Measurements from ENCODE around the gene POTEF.
"Not testable (repeated sequence)": the region's sequence is repeated elsewhere in the genome, so short reads cannot be mapped to it uniquely, and the experiment has no call there.

POTEF gene

DNA sequence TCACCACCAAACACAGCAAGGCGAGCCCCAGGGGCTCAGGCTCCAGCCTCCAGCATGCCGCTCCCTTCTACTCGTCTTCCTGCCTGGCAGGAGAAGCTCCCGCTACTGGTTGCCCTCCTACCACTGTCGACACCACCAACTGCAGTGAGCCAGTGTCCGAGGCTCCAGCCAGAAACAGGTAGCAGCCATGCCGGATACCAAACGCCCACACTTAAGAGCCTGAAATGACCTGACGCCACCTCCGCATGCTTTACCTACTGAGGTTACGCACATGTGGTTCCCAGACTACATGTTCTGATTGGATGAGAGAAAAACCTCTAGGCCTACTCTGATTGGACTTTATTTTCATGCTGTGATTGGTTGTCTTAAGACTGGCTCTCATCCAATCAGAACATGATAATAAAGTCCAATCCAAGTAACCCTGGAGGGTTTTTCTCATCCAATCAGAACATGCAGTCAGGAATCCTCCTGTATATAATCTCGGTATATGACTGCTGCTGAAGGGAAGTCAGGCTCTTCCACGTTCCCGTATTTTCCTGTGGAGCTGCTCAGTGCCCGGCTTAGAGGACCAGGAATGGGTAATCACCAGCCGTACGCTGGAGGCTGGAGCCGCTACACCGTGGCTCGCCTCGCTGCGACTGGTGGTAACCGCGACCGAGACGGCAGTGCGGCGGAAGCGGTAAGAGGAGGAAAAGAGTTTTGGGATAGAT, at the start of gene POTEF:
POTEF (minus strand) TSS at position 103 of the 710 bp plus-strand sequence. CDS start 8,707 bp downstream, outside the sequence.
- DNase-seq: not testable (repeated sequence)

DNA sequence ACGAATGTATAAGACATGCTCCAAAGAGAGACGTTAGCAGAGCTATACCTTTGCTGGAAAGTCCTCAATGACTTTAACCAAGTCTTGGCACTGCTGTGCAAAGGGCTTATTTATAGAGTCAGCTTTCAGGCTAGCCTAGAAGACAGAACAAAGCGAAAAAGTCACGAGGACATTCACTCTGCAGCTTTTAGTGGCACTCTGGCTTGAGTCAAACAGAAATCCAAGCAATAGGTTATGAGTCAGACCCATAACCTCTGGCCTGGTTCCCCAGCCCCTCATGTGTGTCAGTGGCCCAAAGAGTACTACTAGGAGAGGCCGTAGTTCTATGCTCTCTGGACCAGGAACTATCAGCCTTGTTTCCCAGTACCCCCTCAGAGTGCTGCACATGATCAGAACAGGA, 45.8 kb upstream of the POTEF start:
- DNase-seq: not testable (repeated sequence)

DNA sequence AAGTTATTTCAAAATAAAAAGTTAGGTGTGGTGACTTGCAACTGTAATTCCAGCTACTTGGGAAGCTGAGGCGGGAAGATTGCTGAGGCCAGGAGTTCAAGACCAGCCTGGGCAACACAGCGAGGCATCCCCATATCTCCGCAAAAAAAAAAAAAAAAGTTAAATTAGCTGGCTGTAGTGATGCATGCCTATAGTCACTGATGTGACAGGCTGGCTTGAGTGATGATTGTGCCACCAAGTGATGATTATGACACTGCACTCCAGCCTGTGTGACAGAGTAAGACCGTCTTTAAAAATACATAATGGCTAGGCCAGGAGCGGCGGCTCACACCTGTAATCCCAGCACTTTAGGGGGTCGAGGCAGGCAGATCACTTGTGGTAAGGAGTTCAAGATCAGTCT, 40.9 kb upstream of the POTEF start:
- DNase-seq: no peak

DNA sequence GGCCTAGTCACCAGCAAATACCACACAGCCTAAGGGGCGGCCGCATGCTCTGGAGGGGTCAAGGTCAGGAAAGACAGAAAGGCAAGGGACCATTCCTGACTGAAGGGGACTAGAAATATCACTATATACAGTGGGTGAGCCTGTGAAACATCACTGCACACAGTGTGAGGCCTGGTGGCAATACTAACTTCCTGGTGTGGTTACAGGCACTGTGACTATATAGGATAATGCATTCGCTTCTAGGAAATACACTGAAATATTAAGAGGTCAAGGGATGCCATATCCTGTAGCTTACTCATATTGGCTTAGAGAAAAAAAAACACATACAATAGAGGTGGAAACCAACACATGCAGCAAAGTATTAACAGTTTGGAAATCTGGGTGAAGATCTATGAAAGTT, 40.1 kb upstream of the POTEF start:
- not testable (repeated sequence) for DNase-seq

DNA sequence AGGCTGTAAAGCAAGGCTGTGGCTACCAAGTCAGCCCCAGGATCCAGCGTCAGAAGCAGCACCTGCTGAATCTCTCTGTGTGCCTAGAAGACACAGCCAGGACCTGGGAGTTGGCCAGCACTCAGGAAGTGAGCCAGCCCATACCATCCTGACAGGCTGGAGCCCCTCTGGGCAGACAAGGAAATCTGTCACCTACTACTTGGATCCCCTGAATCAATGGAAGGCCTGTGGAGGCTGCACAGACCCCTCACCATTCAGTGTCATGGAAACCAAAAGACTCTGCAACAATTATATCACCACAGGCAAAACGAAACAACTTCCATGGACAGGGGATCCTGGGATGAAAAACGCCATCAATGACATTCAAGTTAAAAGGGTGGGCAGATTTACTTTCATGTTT, 37.6 kb upstream of the POTEF start:
- DNase-seq: not testable (repeated sequence)

DNA sequence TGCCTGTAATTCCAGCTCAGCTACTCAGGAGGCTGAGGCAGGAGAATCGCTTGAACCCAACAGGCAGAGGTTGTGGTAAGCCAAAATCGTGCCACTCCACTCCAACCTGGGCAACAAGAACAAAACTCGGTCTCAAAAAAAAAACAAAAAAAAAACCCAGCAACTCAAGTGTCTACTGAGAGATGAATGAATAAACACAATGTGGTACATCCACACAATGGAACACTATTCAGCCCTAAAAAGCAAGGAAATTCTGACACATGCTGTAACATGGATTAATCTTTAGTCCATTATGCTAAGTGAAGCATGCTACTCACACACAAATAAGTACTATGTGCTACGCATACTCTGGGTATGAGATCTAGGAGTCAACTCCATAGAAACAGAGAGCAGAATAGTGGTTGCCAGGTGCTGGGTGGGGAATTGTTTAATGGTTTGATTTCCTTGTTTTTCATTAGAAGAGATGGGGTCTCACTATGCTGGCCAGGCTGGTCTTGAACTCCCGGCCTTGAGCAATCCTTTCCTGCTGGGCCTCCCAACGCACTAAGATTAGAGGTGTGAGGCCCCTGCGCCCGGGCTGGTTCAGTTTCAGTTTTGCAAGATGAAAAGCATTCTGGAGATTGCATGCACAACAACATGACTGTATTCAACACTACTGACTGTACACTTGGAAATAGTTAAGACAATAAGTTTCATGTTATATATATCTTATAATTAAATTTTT, 36.4 kb upstream of the POTEF start:
- no peak for DNase-seq

DNA sequence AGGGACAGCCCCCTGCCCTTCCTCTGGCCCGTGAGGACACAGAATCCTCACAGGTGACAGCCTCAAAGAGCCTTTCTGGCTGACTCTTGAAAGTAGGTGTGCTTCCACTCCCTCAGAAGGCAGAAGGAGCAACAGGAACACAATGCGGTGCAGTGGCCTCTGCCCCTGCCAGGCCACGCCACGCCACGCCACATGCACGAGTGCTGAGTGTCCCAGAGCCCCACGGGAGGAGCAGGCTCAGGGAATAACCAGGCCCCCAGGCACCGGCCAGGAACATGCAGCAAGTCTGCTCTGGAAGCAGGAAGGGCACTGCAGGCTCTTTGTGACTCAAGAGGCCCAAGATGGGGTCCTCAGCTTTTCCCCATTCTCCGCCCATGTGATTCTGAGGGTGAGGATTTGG, 33.9 kb upstream of the POTEF start:
- no peak for DNase-seq

DNA sequence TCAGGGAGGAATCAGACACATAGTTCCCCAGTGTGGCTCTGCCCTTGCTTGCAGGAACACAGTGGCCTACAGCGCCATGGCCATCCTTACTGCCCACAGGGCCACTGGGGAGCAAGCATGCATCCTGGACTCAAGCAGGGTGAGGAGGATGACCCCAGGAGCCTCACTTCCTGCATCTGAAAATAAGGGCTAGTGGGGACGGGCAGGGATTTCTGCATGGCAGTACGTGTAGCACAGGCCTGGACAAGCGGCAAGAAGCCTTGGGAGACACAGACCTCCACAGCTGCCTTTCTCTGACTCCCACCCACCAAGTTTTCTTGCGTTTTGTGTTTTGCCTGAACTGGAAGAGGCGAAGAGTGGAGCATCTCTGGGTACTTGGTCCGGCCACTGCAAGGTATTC, 33.5 kb upstream of the POTEF start:
- not testable (repeated sequence) for DNase-seq

DNA sequence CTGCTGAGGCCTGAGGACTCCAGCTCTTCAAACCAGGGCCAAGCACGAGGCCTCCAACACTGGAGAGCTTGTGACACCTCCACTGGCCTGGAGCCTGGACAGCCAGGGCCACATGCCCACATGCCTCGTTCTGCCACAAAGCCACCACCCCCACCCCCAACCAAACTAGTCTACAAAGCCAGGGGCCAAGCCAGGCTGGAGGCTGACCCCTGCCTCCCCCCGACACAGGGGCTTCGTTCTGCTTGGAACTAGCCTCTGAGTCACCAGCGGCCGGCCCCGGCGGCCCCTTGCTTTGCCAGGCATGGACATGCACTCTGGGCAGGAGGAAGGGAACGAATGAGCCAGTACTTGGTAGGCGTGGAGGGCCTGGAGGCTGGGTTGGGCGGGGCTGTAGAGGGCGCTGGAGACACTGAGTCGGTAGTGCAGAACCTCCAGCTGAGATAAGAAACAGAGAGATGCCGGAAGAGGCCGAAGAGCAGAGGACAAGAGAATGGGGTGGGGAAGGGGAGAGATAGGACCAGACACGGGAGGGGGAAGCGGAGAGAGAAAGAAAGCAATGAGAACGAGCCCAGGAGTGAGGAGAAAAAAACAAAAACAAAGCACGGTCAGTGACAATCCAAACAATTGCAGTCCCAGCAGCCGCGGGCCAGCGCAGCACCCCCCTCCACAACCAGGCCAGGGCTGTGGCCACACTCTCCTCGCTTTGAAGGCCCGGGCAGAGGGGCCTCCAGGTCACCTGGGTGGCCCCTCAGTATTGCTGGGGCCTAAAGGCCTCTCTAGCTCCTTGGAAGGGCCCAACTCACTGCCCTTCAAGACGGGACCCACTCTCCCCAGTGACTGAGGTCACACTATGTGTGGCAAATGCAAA, 32.0 kb upstream of the POTEF start:
- not testable (repeated sequence) for DNase-seq

DNA sequence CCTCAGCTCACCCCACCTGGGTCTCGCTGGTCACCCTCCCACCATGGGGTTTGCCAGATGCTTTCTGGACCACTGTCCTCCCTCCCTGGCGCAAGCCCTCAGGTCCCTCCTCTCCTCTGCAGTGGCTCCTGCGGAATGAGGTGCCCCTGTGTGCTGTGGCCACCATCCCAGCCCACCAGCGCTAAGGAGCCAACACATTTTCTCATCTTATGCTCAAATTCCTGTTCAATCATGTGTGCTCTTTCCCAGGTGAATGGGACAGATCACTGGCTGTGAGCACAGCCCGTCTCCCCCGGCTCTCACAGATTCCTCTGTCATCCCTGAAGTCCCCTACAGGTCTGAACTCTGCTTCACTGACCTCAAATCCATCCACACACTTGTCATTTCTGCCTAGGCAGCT, 31.1 kb upstream of the POTEF start:
- no peak for DNase-seq

DNA sequence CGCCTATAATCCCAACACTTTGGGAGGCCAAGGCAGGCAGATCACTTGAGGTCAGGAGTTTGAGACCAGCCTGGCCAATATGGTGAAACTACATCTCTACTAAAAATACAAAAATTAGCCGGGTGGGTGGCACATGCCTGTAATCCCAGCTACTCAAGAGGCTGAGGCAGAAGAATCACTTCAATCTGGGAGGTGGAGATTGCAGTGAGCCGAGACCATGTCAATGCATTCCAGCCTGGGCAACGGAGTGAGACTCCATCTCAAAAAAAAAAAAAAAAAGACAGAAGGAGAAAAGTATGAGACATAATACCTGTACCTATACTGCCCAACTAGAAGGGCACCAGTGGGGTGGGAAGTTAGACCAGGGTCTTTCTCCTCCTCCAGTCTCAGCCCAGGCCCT, 30.4 kb upstream of the POTEF start:
- DNase-seq: not testable (repeated sequence)

DNA sequence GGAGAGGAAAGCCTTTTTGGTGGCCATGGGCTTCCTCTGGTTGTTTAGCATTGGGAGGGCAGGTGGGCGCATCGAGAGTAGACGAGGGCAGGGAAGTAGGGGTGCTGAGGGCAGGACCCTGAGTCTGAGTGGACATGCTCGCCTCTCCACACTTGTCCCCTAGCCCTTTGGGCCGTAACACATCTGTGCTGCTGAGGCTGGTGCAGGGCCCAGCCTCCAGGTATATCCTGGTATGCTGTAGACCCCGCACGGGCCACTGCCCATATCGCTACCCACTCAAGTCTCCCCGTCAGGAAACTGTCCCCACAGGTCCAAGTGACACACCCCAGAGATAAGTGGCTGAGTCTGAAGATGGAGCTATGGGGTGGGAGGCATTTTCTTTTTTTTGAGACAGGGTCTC, 29.6 kb upstream of the POTEF start:
- no peak for DNase-seq

DNA sequence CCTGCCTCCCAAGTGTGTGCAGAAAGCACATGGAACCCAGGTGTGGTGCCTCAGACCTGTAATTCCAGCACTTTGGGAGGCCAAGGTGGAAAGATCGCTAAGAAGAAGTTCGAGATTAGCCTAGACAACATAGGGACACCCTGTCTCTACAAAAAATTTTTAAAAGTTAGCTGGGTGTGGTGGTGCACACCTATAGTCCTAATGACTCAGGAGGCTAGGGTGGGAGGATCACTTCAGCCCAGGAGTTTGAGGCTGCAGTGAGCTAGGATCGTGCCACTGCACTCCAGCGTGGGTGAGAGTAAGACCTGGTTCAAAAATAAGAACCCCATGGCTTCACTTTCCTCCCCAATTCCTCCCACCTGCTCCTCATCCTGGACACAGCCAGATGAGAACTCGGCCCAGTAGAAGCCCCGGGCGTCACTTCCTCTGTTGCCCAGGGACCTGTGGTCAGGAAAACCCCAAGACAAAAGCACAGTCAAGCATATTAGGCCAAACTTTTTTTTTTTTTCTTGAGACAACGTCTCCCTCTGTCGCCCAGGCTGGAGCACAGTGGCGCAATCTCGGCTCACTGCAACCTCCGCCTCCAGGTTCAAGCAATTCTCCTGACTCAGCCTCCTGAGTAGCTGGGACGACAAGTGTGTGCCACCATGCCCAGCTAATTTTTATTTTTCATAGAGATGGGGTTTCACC, 28.9 kb upstream of the POTEF start:
- DNase-seq: not testable (repeated sequence)

DNA sequence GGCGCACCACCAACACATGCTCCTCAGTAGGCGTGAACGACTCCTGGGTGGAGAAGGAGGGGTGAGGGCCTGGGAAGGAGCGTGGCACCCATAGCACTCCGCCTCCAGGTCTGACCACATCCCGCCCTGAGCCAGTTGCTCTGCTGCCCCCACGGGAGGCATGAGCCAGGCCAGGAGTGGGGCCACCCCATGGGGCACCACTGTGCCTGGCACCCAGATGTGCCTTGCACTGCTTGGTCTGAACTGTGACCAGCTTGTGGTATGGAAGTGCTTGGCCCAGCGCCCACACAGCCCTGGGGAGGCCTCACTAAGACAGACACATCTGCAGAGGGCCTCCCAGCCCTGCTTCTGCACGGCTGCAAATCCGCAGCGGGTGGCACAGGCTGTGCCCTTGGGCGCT, 28.3 kb upstream of the POTEF start:
- DNase-seq: not testable (repeated sequence)

DNA sequence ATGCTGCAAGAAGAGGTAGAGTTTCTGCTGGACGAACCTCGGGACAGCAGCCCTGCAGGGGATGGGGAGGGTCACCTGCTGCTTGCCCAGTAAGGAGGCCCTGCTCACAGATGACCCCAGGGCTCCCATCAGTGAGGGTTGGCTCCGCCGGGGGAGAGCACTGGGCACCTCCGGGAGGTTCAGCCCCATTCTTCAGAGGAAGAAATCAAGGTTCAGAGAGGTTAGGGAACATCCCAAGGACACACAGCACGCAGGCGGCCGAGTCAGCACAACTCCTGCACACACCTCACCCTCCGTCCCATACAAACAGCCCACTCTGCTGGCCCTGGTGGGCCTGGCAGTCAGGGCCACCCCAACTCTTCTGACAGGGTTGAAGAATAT, 27.6 kb upstream of the POTEF start:
- DNase-seq: no peak

DNA sequence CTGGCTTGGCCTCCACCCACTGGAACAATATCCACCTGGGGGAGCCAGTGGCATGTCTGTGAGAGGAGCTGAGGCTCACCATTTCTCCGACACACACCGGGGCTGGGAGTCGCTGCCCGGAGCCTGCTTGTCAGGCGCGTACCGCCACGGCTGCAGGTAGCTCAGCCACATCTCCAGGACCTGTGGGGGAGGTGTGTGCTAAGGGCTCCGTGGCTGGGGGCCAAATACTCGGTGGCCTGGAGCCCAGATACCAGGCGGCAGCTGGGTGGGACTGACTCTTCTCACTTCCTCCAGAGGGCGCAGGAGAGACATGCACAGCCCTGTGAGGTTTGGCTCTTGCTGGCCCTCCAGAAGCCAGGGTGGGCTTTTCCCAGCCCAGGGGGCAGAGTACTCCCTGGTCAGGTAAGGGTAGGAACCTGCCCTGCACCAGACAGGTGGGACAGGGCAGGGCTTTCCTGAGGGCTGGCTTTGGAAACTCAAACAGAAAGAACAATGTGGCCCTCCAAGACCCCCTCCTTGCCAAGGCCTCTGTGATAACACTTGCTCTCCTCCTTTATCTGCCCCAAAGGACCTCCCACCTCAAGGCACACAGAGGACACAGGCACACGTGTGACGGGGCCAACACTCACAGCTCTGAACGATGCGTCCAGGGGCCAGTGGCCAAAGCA, 27.1 kb upstream of the POTEF start:
- DNase-seq: not testable (repeated sequence)

DNA sequence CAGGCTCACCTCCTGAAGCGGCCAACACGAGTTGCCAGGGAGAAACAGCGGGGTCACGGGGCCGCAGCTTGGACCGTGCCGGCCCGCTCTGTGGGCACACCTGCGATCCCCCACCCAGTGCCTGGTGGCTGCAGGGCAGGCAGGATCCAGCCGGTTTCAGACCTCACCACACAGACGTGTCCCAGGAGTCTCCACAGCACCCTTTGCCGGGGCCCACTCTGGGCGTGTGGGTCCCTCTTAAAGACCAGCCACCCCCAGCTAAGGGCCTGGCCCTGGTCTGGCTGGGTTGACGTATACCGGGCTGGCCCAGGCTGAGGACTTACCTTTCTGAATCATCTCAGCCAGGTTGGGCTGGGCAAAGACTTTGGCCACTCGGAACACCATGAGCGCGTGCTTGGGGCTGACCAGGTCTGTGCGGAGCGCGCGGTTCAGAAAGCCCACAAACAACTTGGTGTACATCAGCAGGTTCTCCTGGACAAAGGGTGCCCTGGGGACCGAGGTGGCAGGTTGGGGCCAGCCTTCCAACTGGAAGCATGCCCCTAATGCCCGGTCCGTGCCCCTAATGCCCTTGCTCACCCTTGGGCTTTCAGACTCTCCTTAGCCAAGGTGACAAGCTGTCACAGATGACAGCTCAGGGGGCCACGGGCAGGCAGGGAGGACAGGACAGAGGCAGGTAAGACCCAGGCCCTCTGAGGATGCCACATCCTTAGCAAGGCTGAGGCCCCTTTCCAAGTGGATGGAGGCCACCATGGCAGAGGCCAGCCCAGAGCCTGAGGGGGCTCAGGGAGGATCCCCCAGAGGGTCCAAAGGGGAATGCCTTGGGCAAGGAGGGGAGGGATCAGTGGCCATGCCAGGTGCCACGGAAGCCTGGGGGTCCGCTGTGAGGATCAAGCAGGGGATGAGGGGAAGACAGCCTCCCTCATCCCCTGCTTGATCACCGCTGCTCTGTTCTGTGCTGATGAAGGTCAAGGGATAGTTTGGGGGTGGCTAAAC, 26.0 kb upstream of the POTEF start:
- no peak for DNase-seq

DNA sequence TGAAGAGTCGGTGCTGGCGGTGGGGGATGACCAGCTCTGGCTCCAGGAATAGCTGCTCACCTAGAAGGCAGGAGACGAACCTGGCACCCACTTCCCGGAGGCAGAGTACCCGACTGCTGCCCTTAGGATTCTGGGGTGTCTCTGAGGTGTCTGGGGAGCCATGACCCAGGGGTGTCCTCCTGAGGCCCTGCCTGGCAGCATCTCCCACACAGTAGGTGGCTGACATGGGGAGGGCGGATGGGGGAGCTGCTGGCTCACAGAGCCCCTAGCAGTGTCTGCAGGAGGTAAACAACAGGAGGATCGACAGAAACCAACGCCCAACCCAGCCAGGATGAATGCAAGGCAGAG, 25.4 kb upstream of the POTEF start:
- not testable (repeated sequence) for DNase-seq

DNA sequence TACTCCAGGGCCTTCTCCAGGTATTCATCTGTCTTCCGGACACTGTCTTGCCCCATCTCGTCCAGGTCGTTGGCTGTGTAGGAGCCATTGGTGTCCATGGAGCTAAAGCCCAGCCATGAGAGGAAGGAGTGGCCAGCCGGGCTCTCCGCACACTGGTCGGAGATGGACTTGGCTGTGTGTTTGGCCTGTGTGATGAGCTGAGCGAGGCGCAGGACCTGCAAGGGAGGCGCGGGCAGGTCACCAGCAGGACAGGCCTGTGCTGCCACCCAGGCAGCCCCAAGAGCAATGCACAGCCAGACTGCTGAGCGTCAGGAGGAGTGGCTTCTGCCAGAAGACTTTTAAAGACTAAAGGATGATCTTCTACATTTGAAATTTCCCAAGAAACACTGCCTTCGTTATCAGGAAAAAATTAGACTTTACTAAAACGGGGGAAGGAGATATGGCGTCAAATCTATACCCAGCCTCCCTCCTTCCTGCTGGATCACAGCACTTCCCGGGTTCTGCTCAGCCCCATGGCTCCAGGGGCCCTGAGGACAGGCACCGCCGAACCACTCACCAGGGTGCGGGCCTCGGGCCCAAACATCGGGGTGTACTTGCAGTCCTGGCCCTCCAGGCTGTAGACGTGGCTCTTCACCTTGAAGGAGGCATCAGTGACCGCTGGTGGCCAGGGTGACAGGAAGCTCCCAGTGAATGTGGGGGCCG, 24.9 kb upstream of the POTEF start:
- not testable (repeated sequence) for DNase-seq

DNA sequence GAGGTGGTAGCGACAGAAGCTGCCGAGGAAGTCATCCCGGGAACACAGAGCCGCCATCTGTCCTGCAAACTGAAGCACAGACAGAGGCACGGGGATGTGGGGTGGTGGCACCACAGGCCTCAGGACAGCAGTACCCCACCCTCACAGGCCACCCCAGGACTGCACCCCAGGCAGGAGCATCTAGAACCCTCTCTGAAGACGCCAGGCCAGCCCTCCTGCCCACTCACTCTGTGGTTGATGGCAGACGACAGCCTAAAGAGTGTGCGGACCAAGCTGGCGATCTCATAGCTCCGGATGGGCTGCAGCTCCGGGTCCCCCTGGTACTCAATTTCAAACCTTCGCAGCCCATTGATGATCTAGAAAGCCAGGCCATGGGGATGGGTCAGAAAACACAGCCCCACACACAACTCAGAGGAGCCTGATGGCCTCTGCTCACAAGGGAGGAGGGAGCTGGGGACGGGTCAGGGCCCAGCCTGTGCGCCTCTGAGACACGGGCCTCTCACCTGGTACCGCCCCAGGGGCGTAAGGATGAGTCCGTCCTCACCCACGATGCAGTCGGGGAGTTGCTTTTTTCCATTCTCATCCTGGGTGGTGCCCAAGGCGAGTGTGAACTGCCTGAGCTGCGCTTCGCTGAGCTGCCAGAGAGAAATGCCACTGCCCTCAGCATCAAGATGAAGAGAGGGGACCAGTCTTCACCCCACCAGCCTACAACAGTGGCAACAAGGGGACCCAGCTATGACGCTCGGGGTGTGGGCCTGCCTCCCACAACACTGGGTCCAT, 24.0 kb upstream of the POTEF start:
- DNase-seq: no peak

All from activated CD4-positive, alpha-beta T cell treated with anti-CD3 and anti-CD28 coated beads for 48 hours (primary cell).